HepG2 (cell line): Measurements from ENCODE around the gene CBY1. TPM values are rescaled to one million over a fixed set of nuclear protein-coding genes. Genes with fewer than 3 reads are reported as not detected.

Experiments used
- ATF7-NPFF ChIP-seq: sonication (generic); formaldehyde crosslinking; IDR thresholded peaks from 2 replicates; pipeline ENCODE4 v1.8.1; 2023; ENCODE audit warnings: mild to moderate bottlenecking, low read depth, missing genetic modification reagents, moderate library complexity
- ATRX ChIP-seq: sonication (generic); formaldehyde crosslinking; IDR thresholded peaks from 2 replicates; pipeline ENCODE4 v1.4.0; 2020; ENCODE audit warnings: missing genetic modification reagents, borderline replicate concordance
- CEBPG ChIP-seq: IDR thresholded peaks from 2 replicates; pipeline ENCODE4 v1.6.1; 2016
- HDAC2 ChIP-seq: sonication (generic); formaldehyde crosslinking; IDR thresholded peaks from 2 replicates; pipeline ENCODE4 v1.4.0; 2020; ENCODE audit warnings: missing genetic modification reagents
- HNRNPH1 ChIP-seq: fragments of 200-400 bp; formaldehyde crosslinking; optimal IDR thresholded peaks from 2 replicates; pipeline ENCODE3; 2017; ENCODE audit warnings: mild to moderate bottlenecking, low read depth, low read length
- KAT8 ChIP-seq: IDR thresholded peaks from 2 replicates; pipeline ENCODE4 v1.6.1; 2016; ENCODE audit warnings: missing genetic modification reagents, missing compliant biosample characterization
- MBD4 ChIP-seq: IDR thresholded peaks from 2 replicates; pipeline ENCODE4 v1.6.1; 2012; ENCODE audit warnings: low read length, inconsistent platforms, borderline replicate concordance
- MYC ChIP-seq: sonication (generic); formaldehyde crosslinking; IDR thresholded peaks from 2 replicates; pipeline ENCODE4 v1.9.0; 2021; ENCODE audit warnings: missing genetic modification reagents, borderline replicate concordance
- NR3C1 ChIP-seq: sonication (generic); formaldehyde crosslinking; IDR thresholded peaks from 2 replicates; pipeline ENCODE4 v1.4.0; 2020; ENCODE audit warnings: missing genetic modification reagents
- PHF21A ChIP-seq: sonication (generic); formaldehyde crosslinking; IDR thresholded peaks from 2 replicates; pipeline ENCODE4 v1.5.0; 2020; ENCODE audit warnings: mild to moderate bottlenecking, missing genetic modification reagents
- RAD21 ChIP-seq: fragments of 450-650 bp; formaldehyde crosslinking; IDR thresholded peaks from 2 replicates; pipeline ENCODE4 v1.5.0; 2020; ENCODE audit warnings: mild to moderate bottlenecking
- RFX5 ChIP-seq: IDR thresholded peaks from 2 replicates; pipeline ENCODE4 v1.6.1; 2011; ENCODE audit warnings: low read depth, low read length, improper control_type of control experiment
- TFE3 ChIP-seq: IDR thresholded peaks from 2 replicates; pipeline ENCODE4 v1.6.1; 2016
- ZC3H4 ChIP-seq: sonication (generic); formaldehyde crosslinking; IDR thresholded peaks from 2 replicates; pipeline ENCODE4 v1.4.0; 2020; ENCODE audit warnings: missing genetic modification reagents, borderline replicate concordance
- ZNF235 ChIP-seq: sonication (generic); formaldehyde crosslinking; IDR thresholded peaks from 2 replicates; pipeline ENCODE4 v1.8.1; 2023; ENCODE audit warnings: mild to moderate bottlenecking, missing genetic modification reagents, borderline replicate concordance
- ZNF639 ChIP-seq: conservative IDR thresholded peaks from 2 replicates; pipeline ENCODE4 v1.6.1; 2018; ENCODE audit warnings: missing genetic modification reagents
- ZNF792 ChIP-seq: IDR thresholded peaks from 2 replicates; pipeline ENCODE4 v1.6.1; 2016
- polyA plus RNA-seq, 8 experiments: library from polyadenylated mRNA; depleted of rRNA in 3 of 8; stranded (reverse) in 7 of 8; unstranded in 1 of 8; fragments of >200 nt; fragmentation: Illumina TruSeq in 4 of 8; extraction: Trizol in 4 of 8; gene quantifications; 2 replicates each; pipeline versions ENCODE4 v1.2.1 to v1.2.3, GENCODE V29; 2011 to 2016; ENCODE audit warnings: low read depth in 4 of 8, missing spikeins in 1 of 8, mixed read lengths in 1 of 8; ENCODE audit not compliant: insufficient read depth in 1 of 8
- total RNA-seq, 5 experiments: library from RNA; depleted of rRNA; stranded (reverse); fragments of >200 nt; fragmentation: Illumina TruSeq; extraction: Trizol; gene quantifications; 2 replicates each; pipeline ENCODE4 v1.2.3, GENCODE V29; 2016; ENCODE audit warnings: low read depth in 1 of 5
- TF ChIP-seq, protein P1 (sequence below): sonication (generic); formaldehyde crosslinking; IDR thresholded peaks from 2 replicates; pipeline ENCODE4 v1.5.1; 2020; ENCODE audit warnings: mild to moderate bottlenecking, moderate library complexity, missing genetic modification reagents
- TF ChIP-seq, protein P2 (sequence below): sonication (generic); formaldehyde crosslinking; IDR thresholded peaks from 2 replicates; pipeline ENCODE4 v1.4.0; 2020; ENCODE audit warnings: missing genetic modification reagents

Gene CBY1
- total and polyA plus RNA-seq, 2 of the 13 experiments (the other 11 are each of a cell fraction or from before 2014, with no cell fraction given) = 19.7 to 20.3 TPM

DNA sequence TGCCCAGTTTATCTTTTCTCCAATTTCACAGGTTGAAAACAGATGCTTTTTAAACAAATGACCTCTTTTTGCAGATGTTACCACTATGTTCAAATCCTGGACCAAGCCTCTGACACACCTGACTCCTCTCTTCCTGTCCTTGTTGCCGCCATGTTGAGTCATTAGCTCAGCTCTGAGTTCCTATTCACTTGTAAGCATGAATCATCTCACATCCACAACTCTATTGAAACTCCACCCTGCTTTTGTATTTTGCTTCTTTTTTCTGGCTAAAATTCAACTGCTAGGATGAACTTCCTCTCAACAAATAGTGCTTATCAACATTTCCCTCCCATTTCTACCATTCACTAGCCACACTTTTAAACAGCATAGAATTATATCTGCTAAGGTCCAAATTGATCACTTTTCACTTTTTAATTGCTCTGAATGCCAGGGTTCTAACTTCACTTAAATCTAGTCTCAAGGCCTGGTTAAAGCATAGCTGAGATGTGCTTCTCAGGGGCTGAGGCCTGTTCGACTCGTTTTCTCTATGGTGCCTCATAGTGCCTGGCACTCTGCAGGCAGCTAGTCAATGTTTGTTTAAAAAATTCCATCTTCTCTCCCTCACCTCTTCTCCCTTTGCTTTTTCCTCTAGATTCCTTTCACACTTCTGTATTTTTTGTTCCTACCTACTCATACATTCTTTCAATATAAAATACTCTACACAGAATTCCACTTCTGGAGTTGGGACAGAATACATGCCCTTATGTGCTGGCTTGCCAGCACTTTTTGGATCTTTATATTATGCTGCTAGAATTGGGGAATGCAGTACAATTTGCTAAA is 40.4 kb downstream of the CBY1 start (continued):
- TF ChIP-seq NR3C1 (CRISPR knock-in tag) (no peak), TFE3 (CRISPR knock-in tag) (no peak), ZNF235 (CRISPR knock-in tag) (no peak), CEBPG (CRISPR knock-in tag) (no peak), HDAC2 (CRISPR knock-in tag) (no peak), ATRX (CRISPR knock-in tag) (no peak), ZC3H4 (CRISPR knock-in tag) (no peak), HNRNPH1 (no peak), KAT8 (peak; percentile 36), ZNF792 (0 out of 2 replicates have a peak, but pooled peaks have one; percentile 13), MBD4 (0 out of 2 replicates have a peak, but pooled peaks have one; percentile 61), RFX5 (no peak), MYC (CRISPR knock-in tag) (no peak), PHF21A (CRISPR knock-in tag) (no peak), ZNF639 (CRISPR knock-in tag) (no peak), RAD21 (CRISPR knock-in tag) (no peak), ATF7-NPFF (no peak)
- TF ChIP-seq, protein P1, sequence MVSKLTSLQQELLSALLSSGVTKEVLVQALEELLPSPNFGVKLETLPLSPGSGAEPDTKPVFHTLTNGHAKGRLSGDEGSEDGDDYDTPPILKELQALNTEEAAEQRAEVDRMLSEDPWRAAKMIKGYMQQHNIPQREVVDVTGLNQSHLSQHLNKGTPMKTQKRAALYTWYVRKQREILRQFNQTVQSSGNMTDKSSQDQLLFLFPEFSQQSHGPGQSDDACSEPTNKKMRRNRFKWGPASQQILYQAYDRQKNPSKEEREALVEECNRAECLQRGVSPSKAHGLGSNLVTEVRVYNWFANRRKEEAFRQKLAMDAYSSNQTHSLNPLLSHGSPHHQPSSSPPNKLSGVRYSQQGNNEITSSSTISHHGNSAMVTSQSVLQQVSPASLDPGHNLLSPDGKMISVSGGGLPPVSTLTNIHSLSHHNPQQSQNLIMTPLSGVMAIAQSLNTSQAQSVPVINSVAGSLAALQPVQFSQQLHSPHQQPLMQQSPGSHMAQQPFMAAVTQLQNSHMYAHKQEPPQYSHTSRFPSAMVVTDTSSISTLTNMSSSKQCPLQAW (CRISPR knock-in tag) = no peak
- TF ChIP-seq, protein P2, sequence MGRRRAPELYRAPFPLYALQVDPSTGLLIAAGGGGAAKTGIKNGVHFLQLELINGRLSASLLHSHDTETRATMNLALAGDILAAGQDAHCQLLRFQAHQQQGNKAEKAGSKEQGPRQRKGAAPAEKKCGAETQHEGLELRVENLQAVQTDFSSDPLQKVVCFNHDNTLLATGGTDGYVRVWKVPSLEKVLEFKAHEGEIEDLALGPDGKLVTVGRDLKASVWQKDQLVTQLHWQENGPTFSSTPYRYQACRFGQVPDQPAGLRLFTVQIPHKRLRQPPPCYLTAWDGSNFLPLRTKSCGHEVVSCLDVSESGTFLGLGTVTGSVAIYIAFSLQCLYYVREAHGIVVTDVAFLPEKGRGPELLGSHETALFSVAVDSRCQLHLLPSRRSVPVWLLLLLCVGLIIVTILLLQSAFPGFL (CRISPR knock-in tag) = no peak
